Keratinocyte (primary cell): ENCODE data around the gene VMP1. TPM values are rescaled to one million over a fixed set of nuclear protein-coding genes. Genes with fewer than 3 reads are reported as not detected.

Source experiments
- DNase-seq: peaks from one replicate; pipeline ENCODE4 v3.0.0-alpha.2; 2011; ENCODE audit warnings: low read depth, missing footprints, low spot score
- FAIRE-seq: peaks from 2 replicates; lab custom pipeline; 2011; peaks lifted over from hg19 to GRCh38; lab: Jason Lieb, UNC
- H2AFZ ChIP-seq: 2 replicates; pipeline ENCODE4 v1.6.0; 2012; ENCODE audit warnings: low read length, control low read depth, inconsistent platforms; ENCODE audit not compliant: control insufficient read depth
- H3K27ac ChIP-seq: 2 replicates; pipeline ENCODE4 v1.5.1; 2011; ENCODE audit warnings: low read length; ENCODE audit not compliant: control insufficient read depth, insufficient read depth
- H3K27me3 ChIP-seq: 3 replicates; pipeline ENCODE4 v1.6.0; 2011; ENCODE audit warnings: low read length; ENCODE audit not compliant: control insufficient read depth, insufficient read depth; ENCODE audit errors: extremely low read depth
- H3K36me3 ChIP-seq, 2 experiments: 2 replicates in 1 of 2; 3 replicates in 1 of 2; pipeline ENCODE4 v1.5.1; 2011; ENCODE audit warnings: low read length in 2 of 2, mild to moderate bottlenecking in 1 of 2; ENCODE audit not compliant: control insufficient read depth in 2 of 2, insufficient read depth in 2 of 2; ENCODE audit errors: extremely low read depth in 1 of 2
- H3K4me1 ChIP-seq: 3 replicates; pipeline ENCODE4 v1.5.1; 2011; ENCODE audit warnings: low read length; ENCODE audit not compliant: control insufficient read depth, insufficient read depth; ENCODE audit errors: extremely low read depth
- H3K4me2 ChIP-seq: 3 replicates; pipeline ENCODE4 v1.6.0; 2011; ENCODE audit warnings: low read depth, low read length; ENCODE audit not compliant: control insufficient read depth, insufficient read depth; ENCODE audit errors: extremely low read depth
- H3K4me3 ChIP-seq, 3 experiments: fragments of 200-600 bp in 1 of 3; sonication (generic) in 1 of 3; 2 replicates in 2 of 3; 3 replicates in 1 of 3; pipeline ENCODE4 v1.5.1; 2011 to 2016; ENCODE audit warnings: low read length in 3 of 3, mild to moderate bottlenecking in 3 of 3, control low read depth in 2 of 3, inconsistent platforms in 1 of 3, low read depth in 1 of 3, mixed read lengths in 1 of 3, mixed run types in 1 of 3, moderate library complexity in 1 of 3; ENCODE audit not compliant: control insufficient read depth in 2 of 3, insufficient read depth in 2 of 3; ENCODE audit errors: extremely low read depth in 1 of 3
- H3K79me2 ChIP-seq: 2 replicates; pipeline ENCODE4 v1.6.0; 2012; ENCODE audit warnings: low read length; ENCODE audit not compliant: control insufficient read depth, insufficient read depth
- H3K9ac ChIP-seq: 3 replicates; pipeline ENCODE4 v1.6.0; 2011; ENCODE audit warnings: low read length; ENCODE audit not compliant: control insufficient read depth, insufficient read depth; ENCODE audit errors: extremely low read depth
- H3K9me1 ChIP-seq: 3 replicates; pipeline ENCODE4 v1.6.0; 2011; ENCODE audit warnings: low read length; ENCODE audit not compliant: control insufficient read depth, insufficient read depth; ENCODE audit errors: extremely low read depth
- H3K9me3 ChIP-seq: 2 replicates; pipeline ENCODE4 v1.5.1; 2012; ENCODE audit warnings: low read depth, low read length; ENCODE audit not compliant: control insufficient read depth
- H4K20me1 ChIP-seq: 3 replicates; pipeline ENCODE4 v1.6.0; 2011; ENCODE audit warnings: low read length; ENCODE audit not compliant: control insufficient read depth, insufficient read depth; ENCODE audit errors: extremely low read depth
- CTCF ChIP-seq, 3 experiments: IDR thresholded peaks in 1 of 3; conservative IDR thresholded peaks in 1 of 3; optimal IDR thresholded peaks in 1 of 3; 2 replicates in 2 of 3; 3 replicates in 1 of 3; pipeline versions ENCODE3 to v1.5.1; 2011; ENCODE audit warnings: low read length in 3 of 3, mild to moderate bottlenecking in 3 of 3, moderate library complexity in 2 of 3, control low read depth in 1 of 3, inconsistent platforms in 1 of 3; ENCODE audit not compliant: insufficient read depth in 2 of 3; ENCODE audit errors: extremely low read depth in 1 of 3
- EZH2 ChIP-seq: IDR thresholded peaks from one replicate; pipeline ENCODE4 v1.6.1; 2012; ENCODE audit warnings: inconsistent platforms, mild to moderate bottlenecking, low read length, moderate library complexity
- dilution Hi-C: fragments of 300-500 bp; cut with MboI; formaldehyde crosslinking; loops from one replicate; pipeline ENCODE4 v1.7.0; 2020; ENCODE audit warnings: low sequenced_read_pairs; ENCODE audit not compliant: extremely low pct_ligation_motif_present
- polyA plus RNA-seq, 5 experiments: library from polyadenylated mRNA; depleted of rRNA in 3 of 5; stranded (reverse) in 3 of 5; stranded (forward) in 1 of 5; unstranded in 1 of 5; fragments of >200 nt; gene quantifications; 1 replicate in 1 of 5; 2 replicates in 3 of 5; 3 replicates in 1 of 5; pipeline versions ENCODE4 v1.2.1 to v1.2.3, GENCODE V29; 2011 to 2012; ENCODE audit warnings: missing spikeins in 2 of 5, low read depth in 1 of 5, low replicate concordance in 1 of 5

Gene VMP1
- polyA plus RNA-seq, 1 donor (not counting 4 experiments of a cell fraction or from before 2014, with no cell fraction given) = 303 TPM

DNA sequence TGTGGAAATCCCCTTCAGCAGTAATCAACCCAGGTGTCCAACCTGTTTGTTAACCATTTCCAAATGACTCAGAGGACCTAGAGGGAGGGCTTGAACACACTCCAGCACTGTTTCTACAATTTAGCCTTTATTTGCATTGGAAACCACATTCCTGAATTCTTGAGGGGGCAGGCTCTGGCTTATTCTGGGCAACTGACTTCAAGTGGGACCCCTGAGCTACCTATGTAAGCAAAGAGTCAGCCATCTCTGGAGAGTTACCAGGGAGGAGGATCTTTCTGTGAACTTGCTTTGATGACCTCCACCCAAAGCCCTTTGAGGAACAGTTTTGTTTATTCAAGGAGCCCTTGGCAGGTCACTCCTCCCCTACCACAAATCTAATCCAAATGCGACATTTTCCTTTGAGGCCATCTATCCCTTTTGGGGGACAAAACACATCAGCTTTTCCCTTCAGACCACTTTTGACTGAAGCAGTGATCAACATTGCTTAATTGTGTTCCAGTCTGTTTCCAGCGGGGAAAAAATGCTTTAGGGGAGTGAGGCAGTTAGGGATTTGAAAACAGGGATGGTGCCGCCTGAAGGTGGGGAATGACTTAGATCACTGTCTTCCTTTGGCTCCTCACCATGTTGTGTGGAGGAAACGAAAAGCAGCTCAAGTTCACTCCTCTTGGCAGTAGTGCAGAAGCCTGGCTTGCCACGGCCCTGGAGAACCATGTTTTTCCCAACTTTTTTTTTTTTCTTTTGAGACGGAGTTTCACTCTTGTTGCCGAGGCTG lies 139.1 kb downstream of the VMP1 start:
- H3K36me3 ChIP-seq = no peaks in the 10 kb centered on the region
- FAIRE-seq (peak; percentile 55), DNase-seq (no peak)
- H3K27me3 ChIP-seq = no peaks in the 10 kb centered on the region
- H3K27ac ChIP-seq = peak overlapping the region; percentile 96
- peak overlapping the region; percentile 91 for H3K4me2 ChIP-seq
- peak overlapping the region in 2 of 3 experiments; percentile 4 to 58 for H3K4me3 ChIP-seq
- peak overlapping the region; percentile 51 for H2AFZ ChIP-seq
- no peaks in the 10 kb centered on the region for H3K9me1 ChIP-seq
- TF ChIP-seq CTCF (optimal IDR thresholded peaks at IDR 0.05 in 1 of 3, IDR thresholded peaks at IDR 0.05 in 1 of 3, conservative IDR thresholded peaks at IDR 0.05 in 1 of 3; ENCODE audit: extremely low read depth in 1 of 3, insufficient read depth in 2 of 3, low read length in 3 of 3) = peak in 2 of 3 experiments; percentile 10 to 23
- no peak for TF ChIP-seq EZH2
- dilution Hi-C loops = no loop called here
- no peaks in the 10 kb centered on the region for H3K9me3 ChIP-seq
- peaks cover 36% of the 10 kb centered on the region for H3K4me1 ChIP-seq
- peak overlapping the region; percentile 77 for H3K9ac ChIP-seq
- no peaks in the 10 kb centered on the region for H4K20me1 ChIP-seq
- no peaks in the 10 kb centered on the region for H3K79me2 ChIP-seq

- Histone ChIP-seq H3K4me3 (no peak overlapping the region), H3K9me3 (no peaks in the 10 kb centered on the region), H3K36me3 (no peaks in the 10 kb centered on the region), H3K27ac (no peak overlapping the region), H3K4me1 (peaks cover 50% of the 10 kb centered on the region), H3K79me2 (no peaks in the 10 kb centered on the region), H3K9me1 (no peaks in the 10 kb centered on the region), H2AFZ (no peak overlapping the region), H4K20me1 (no peaks in the 10 kb centered on the region), H3K4me2 (no peak overlapping the region), H3K9ac (no peak overlapping the region), H3K27me3 (no peaks in the 10 kb centered on the region)
- TF ChIP-seq EZH2 (no peak), CTCF (optimal IDR thresholded peaks at IDR 0.05 in 1 of 3, IDR thresholded peaks at IDR 0.05 in 1 of 3, conservative IDR thresholded peaks at IDR 0.05 in 1 of 3; ENCODE audit: extremely low read depth in 1 of 3, insufficient read depth in 2 of 3, low read length in 3 of 3) (no peak)
- dilution Hi-C loops = no loop called here
- FAIRE-seq = no peak
- DNase-seq = no peak
Observed at GRCh38 chr17:59848385-59848668, 140.9 kb downstream of the VMP1 start.
